ENCODE data around the gene SARS1. TPM values are rescaled to one million over a fixed set of nuclear protein-coding genes. Genes with fewer than 3 reads are reported as not detected.
A peak's percentile ranks its signal among the peaks of the same experiment; 100 is the strongest.

Gene SARS1
- total RNA-seq, 1 donor from 2014 or later: 135 TPM

GRCh38 chr1:109199710-109200109 lies 14.0 kb upstream of the SARS1 start:
- Mint-ChIP-seq H3K4me3 (ENCODE audit: low read depth) (no peak overlapping the region), H3K27me3 (peaks cover 2% of the 10 kb centered on the region), H3K36me3 (ENCODE audit: insufficient read depth) (no peaks in the 10 kb centered on the region), H3K4me1 (ENCODE audit: low read depth) (peaks cover 8% of the 10 kb centered on the region), H3K27ac (no peak overlapping the region), H3K9me3 (ENCODE audit: low read depth) (no peaks in the 10 kb centered on the region)
- TF ChIP-seq, protein P1, sequence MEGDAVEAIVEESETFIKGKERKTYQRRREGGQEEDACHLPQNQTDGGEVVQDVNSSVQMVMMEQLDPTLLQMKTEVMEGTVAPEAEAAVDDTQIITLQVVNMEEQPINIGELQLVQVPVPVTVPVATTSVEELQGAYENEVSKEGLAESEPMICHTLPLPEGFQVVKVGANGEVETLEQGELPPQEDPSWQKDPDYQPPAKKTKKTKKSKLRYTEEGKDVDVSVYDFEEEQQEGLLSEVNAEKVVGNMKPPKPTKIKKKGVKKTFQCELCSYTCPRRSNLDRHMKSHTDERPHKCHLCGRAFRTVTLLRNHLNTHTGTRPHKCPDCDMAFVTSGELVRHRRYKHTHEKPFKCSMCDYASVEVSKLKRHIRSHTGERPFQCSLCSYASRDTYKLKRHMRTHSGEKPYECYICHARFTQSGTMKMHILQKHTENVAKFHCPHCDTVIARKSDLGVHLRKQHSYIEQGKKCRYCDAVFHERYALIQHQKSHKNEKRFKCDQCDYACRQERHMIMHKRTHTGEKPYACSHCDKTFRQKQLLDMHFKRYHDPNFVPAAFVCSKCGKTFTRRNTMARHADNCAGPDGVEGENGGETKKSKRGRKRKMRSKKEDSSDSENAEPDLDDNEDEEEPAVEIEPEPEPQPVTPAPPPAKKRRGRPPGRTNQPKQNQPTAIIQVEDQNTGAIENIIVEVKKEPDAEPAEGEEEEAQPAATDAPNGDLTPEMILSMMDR (IDR thresholded peaks at IDR 0.05; ENCODE audit: unreplicated experiment): no peak
- no peak for DNase-seq (ENCODE audit: low spot score, unreplicated experiment)

DNA sequence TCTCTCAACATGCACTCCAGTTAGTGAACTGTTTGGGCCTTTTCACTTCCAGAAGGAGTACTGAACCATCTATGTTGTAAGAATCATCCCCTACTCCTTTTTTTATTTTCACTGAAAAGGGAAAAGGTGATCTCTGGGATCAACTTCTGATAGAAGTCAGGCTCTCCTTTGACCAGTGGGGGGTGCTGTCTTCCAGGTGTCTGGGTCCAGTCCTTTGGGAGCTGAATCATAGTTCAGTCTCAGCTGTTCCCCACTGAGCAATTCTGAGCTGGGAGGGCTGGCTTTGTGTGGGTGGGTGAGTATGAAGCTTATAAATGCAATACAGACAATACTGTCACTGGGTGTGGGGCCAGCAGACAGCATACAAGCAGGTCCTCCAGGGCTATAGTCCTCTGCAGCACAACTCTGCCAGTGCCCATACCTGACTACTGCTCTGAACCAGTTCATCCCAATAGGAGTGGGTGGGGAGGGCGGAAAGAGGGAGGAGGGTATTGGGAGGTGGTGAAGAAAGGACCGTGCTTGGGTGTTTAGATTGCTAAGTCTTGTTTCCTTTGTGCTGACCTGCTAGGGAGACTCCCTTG lies 12.5 kb upstream of the SARS1 start:
- Mint-ChIP-seq H3K4me3 (ENCODE audit: low read depth) (no peak overlapping the region), H3K27me3 (peaks cover 2% of the 10 kb centered on the region), H3K4me1 (ENCODE audit: low read depth) (peaks cover 8% of the 10 kb centered on the region), H3K36me3 (ENCODE audit: insufficient read depth) (no peaks in the 10 kb centered on the region), H3K27ac (no peak overlapping the region), H3K9me3 (ENCODE audit: low read depth) (no peaks in the 10 kb centered on the region)
- DNase-seq (ENCODE audit: low spot score, unreplicated experiment): no peak
- TF ChIP-seq, protein P1 (IDR thresholded peaks at IDR 0.05; ENCODE audit: unreplicated experiment): peak; percentile 57

DNA sequence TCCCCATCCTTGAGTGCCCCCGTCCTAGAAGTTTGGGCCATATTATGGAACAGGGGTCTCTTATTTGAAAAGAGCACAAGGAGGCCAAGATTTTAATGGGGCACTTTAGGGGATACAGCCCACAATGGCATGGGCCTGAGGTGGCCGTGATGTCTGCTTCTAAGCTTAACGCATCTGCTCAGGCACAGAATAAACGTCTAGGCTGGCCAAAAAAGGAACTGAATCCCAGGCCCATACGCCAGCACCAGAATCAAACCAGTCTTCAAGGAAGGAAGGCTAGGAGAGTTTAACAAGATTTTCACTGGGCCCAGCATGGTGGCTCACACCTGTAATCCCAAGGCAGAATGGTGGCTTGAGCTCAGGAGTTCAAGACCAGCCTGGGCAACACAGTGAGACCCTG lies 9.2 kb upstream of the SARS1 start:
- Mint-ChIP-seq H3K27ac (no peak overlapping the region), H3K9me3 (ENCODE audit: low read depth) (no peaks in the 10 kb centered on the region), H3K36me3 (ENCODE audit: insufficient read depth) (no peaks in the 10 kb centered on the region), H3K27me3 (peaks cover 2% of the 10 kb centered on the region), H3K4me3 (ENCODE audit: low read depth) (no peak overlapping the region), H3K4me1 (ENCODE audit: low read depth) (no peaks in the 10 kb centered on the region)
- TF ChIP-seq, protein P1 (IDR thresholded peaks at IDR 0.05; ENCODE audit: unreplicated experiment): no peak
- no peak for DNase-seq (ENCODE audit: low spot score, unreplicated experiment)

DNA sequence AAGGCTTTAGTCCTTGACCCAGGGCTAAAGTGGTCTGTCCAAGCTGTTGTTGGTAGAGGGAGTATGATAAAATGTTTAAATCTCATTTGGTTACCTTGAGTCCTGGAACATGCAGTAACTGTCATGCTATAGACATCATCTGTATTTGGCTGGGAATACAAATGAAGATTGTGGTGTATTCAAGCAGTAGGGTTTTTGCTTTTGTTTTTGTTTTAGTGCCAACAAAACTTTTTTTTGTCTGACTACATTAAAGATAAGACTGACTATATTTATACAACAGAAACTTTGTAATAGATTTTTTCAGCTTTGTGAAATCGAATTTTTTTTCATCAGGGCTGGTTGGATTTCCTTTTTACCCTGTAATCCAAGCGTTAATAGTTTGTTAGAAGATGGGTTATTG lies 7.4 kb upstream of the SARS1 start:
- H3K4me3 Mint-ChIP-seq (ENCODE audit: low read depth): no peak overlapping the region
- H3K9me3 Mint-ChIP-seq (ENCODE audit: low read depth): no peaks in the 10 kb centered on the region
- peaks cover 3% of the 10 kb centered on the region for H3K27me3 Mint-ChIP-seq
- no peaks in the 10 kb centered on the region for H3K36me3 Mint-ChIP-seq (ENCODE audit: insufficient read depth)
- H3K27ac Mint-ChIP-seq: no peak overlapping the region
- no peaks in the 10 kb centered on the region for H3K4me1 Mint-ChIP-seq (ENCODE audit: low read depth)
- DNase-seq (ENCODE audit: low spot score, unreplicated experiment): no peak
- TF ChIP-seq, protein P1 (IDR thresholded peaks at IDR 0.05; ENCODE audit: unreplicated experiment): no peak

DNA sequence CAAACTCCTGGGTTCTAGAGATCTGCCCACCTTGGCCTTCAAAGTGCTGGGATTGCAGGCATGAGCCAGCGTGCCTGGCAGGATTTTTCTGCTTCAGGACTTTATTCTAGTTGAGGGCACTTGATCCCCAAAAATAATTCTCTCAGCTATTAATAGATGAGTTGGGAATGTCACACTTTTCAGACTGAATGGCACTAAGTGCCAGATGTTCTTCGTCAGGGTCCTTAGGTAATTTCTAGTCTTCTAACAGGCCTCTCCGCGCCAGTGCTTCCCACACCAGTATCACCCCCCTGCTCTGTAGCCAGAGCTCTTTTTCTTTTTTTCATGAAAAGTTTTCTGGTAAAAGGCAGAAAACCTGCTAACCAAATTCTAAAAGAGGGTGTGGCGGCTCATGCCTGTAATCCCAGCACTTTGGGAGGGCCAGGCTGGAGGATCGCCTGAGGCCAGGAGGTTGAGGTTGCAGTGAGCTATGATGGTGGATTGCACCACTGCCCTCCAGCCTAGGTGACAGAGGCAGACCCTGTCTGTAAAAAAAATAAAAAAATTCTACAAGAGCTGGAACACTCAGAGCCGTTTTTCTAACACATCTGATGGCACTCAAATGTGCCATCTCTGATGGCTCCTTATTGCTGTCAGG lies 6.1 kb upstream of the SARS1 start:
- DNase-seq (ENCODE audit: low spot score, unreplicated experiment): no peak
- Mint-ChIP-seq H3K36me3 (ENCODE audit: insufficient read depth) (no peaks in the 10 kb centered on the region), H3K4me1 (ENCODE audit: low read depth) (no peaks in the 10 kb centered on the region), H3K27ac (no peak overlapping the region), H3K9me3 (ENCODE audit: low read depth) (no peaks in the 10 kb centered on the region), H3K4me3 (ENCODE audit: low read depth) (no peak overlapping the region), H3K27me3 (peaks cover 3% of the 10 kb centered on the region)
- TF ChIP-seq, protein P1 (IDR thresholded peaks at IDR 0.05; ENCODE audit: unreplicated experiment): no peak
